ENCODE measurements around the gene PAX7.

DNA sequence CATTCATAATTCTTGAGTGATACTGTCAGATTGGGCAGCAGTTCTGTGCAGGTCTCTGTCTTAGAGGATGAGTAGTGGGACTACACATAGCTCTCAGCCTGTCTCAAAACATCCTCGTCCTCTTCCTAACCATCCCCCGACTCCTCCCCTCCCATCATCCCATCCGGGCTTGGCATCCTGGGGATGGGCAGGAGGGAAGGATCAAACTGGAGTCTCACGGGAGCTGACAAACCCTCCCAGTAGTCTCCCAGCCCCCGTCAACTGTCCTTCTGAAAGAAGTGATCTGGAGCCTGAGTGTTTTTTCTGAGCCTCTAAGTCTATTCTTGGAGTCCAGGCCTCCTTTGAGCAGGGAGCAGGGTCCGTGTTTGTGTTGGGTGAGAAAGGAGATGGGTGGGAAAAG is 102.0 kb downstream of the PAX7 start:
- TF ChIP-seq, protein P1, sequence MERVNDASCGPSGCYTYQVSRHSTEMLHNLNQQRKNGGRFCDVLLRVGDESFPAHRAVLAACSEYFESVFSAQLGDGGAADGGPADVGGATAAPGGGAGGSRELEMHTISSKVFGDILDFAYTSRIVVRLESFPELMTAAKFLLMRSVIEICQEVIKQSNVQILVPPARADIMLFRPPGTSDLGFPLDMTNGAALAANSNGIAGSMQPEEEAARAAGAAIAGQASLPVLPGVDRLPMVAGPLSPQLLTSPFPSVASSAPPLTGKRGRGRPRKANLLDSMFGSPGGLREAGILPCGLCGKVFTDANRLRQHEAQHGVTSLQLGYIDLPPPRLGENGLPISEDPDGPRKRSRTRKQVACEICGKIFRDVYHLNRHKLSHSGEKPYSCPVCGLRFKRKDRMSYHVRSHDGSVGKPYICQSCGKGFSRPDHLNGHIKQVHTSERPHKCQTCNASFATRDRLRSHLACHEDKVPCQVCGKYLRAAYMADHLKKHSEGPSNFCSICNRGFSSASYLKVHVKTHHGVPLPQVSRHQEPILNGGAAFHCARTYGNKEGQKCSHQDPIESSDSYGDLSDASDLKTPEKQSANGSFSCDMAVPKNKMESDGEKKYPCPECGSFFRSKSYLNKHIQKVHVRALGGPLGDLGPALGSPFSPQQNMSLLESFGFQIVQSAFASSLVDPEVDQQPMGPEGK (CRISPR knock-in tag; IDR thresholded peaks at IDR 0.05; ENCODE audit: borderline replicate concordance), result no peak
- TF ChIP-seq, protein P2, sequence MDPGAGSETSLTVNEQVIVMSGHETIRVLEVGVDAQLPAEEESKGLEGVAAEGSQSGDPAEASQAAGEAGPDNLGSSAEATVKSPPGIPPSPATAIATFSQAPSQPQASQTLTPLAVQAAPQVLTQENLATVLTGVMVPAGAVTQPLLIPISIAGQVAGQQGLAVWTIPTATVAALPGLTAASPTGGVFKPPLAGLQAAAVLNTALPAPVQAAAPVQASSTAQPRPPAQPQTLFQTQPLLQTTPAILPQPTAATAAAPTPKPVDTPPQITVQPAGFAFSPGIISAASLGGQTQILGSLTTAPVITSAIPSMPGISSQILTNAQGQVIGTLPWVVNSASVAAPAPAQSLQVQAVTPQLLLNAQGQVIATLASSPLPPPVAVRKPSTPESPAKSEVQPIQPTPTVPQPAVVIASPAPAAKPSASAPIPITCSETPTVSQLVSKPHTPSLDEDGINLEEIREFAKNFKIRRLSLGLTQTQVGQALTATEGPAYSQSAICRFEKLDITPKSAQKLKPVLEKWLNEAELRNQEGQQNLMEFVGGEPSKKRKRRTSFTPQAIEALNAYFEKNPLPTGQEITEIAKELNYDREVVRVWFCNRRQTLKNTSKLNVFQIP (CRISPR knock-in tag; IDR thresholded peaks at IDR 0.05; ENCODE audit: borderline replicate concordance, low read depth), result no peak
- no peak for TF ChIP-seq ZC3H10 (CRISPR knock-in tag; IDR thresholded peaks at IDR 0.05)
- TF ChIP-seq ZFP30 (CRISPR knock-in tag; IDR thresholded peaks at IDR 0.05), result no peak
- no peak for TF ChIP-seq RARB (CRISPR knock-in tag; IDR thresholded peaks at IDR 0.05)
- no peak for TF ChIP-seq ZNF565 (CRISPR knock-in tag; conservative IDR thresholded peaks at IDR 0.05; ENCODE audit: low read depth)
- no peak for TF ChIP-seq SNAI2 (CRISPR knock-in tag; IDR thresholded peaks at IDR 0.05)
- TF ChIP-seq, protein P3, sequence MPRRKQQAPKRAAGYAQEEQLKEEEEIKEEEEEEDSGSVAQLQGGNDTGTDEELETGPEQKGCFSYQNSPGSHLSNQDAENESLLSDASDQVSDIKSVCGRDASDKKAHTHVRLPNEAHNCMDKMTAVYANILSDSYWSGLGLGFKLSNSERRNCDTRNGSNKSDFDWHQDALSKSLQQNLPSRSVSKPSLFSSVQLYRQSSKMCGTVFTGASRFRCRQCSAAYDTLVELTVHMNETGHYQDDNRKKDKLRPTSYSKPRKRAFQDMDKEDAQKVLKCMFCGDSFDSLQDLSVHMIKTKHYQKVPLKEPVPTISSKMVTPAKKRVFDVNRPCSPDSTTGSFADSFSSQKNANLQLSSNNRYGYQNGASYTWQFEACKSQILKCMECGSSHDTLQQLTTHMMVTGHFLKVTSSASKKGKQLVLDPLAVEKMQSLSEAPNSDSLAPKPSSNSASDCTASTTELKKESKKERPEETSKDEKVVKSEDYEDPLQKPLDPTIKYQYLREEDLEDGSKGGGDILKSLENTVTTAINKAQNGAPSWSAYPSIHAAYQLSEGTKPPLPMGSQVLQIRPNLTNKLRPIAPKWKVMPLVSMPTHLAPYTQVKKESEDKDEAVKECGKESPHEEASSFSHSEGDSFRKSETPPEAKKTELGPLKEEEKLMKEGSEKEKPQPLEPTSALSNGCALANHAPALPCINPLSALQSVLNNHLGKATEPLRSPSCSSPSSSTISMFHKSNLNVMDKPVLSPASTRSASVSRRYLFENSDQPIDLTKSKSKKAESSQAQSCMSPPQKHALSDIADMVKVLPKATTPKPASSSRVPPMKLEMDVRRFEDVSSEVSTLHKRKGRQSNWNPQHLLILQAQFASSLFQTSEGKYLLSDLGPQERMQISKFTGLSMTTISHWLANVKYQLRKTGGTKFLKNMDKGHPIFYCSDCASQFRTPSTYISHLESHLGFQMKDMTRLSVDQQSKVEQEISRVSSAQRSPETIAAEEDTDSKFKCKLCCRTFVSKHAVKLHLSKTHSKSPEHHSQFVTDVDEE (CRISPR knock-in tag; IDR thresholded peaks at IDR 0.05), result no peak
- no peak for TF ChIP-seq ZFP3 (CRISPR knock-in tag; IDR thresholded peaks at IDR 0.05)
